ENCODE measurements around the gene TMEM163.

DNA sequence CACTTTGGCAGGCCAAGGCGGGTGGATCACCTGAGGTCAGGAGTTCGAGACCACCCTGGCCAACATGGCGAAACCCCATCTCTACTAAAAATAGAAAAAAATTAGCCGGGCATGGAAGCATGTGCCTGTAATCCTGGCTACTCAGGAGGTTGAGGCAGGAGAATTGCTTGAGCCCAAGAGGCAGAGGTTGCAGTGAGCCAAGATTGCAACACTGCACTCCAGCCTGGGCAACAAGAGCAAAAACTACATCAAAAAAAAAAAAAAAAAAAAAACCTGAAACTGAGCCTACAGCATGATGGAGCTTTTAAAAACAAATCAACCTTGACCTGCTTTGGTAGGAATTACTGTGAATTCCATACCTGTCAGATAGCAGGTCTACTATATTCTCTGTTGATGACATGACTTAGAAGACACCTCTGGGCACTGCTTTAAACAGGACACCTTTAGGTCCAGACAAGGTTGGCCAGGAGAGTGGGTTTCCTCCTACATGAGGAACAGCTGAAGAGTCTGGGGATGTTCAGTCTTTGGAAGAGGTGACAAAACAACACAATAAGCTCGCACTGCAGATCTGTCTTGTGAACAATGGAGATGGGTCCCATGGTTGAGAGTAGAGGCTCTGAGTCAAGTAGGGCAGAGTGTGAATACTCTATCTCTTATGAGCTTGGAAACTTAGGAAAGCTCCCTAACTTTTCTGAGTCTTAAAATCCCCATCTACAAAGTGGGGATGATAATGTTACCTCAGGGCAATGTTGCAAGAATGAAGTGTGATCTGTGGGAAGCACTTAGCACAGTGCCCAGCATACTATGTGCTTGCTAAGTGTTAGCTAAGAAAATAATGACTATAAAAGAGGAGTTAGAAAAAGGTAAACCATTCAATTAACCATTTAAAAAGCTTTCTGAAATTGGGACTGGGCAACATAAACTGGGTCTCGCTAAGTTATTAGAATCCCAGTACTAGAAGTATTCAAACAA, 25.2 kb downstream of the TMEM163 start:
- TF ChIP-seq, protein P1, sequence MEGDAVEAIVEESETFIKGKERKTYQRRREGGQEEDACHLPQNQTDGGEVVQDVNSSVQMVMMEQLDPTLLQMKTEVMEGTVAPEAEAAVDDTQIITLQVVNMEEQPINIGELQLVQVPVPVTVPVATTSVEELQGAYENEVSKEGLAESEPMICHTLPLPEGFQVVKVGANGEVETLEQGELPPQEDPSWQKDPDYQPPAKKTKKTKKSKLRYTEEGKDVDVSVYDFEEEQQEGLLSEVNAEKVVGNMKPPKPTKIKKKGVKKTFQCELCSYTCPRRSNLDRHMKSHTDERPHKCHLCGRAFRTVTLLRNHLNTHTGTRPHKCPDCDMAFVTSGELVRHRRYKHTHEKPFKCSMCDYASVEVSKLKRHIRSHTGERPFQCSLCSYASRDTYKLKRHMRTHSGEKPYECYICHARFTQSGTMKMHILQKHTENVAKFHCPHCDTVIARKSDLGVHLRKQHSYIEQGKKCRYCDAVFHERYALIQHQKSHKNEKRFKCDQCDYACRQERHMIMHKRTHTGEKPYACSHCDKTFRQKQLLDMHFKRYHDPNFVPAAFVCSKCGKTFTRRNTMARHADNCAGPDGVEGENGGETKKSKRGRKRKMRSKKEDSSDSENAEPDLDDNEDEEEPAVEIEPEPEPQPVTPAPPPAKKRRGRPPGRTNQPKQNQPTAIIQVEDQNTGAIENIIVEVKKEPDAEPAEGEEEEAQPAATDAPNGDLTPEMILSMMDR (IDR thresholded peaks at IDR 0.05; ENCODE audit: extremely low read depth in 1 of 2, insufficient read depth in 1 of 2, low read depth in 1 of 2, low read length in 2 of 2) = no peak
- TF ChIP-seq EZH2 (IDR thresholded peaks at IDR 0.05; ENCODE audit: borderline replicate concordance, low read depth, low read length, severe bottlenecking) = no peak
- no peak for TF ChIP-seq POLR2A (IDR thresholded peaks at IDR 0.05; ENCODE audit: low read depth, low read length)
- no peak for TF ChIP-seq POLR2AphosphoS5 (IDR thresholded peaks at IDR 0.05; ENCODE audit: insufficient read depth, low read depth, low read length)
